Measurements from ENCODE around the gene CPZ. TPM values are rescaled to one million over a fixed set of nuclear protein-coding genes. Genes with fewer than 3 reads are reported as not detected.

Gene CPZ
- polyA plus RNA-seq, 3 donors, result not detected

DNA sequence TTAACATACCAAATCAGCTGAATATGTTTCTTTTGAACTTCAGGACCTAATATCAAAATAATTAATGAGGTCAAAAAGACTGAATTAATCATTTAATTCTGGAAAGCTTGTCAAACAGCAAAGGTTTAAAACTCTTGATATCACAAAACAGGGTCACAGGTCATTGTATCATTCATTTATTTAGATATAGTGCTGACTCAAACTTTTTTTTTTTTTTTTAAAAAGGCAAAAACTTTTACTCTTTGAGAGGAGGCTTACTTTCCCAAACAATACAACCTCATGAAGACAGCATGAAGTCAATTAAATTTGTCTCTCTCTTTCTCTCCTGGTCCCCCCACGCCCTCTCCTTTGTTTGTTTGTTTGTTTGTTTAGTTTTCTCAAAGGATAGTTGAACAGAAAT is 28.0 kb upstream of the CPZ start:
- Histone ChIP-seq H3K27me3 (ENCODE audit: control insufficient read depth in 2 of 2, insufficient read depth in 2 of 2, low read length in 2 of 2) (no peaks in the 10 kb centered on the region), H3K79me2 (ENCODE audit: insufficient read depth, low read length) (no peaks in the 10 kb centered on the region), H3K9me3 (replicated peaks in 1 of 2; ENCODE audit: control insufficient read depth in 1 of 2, insufficient read depth in 1 of 2, low read length in 2 of 2) (no peaks in the 10 kb centered on the region), H3K4me1 (ENCODE audit: control insufficient read depth in 1 of 2, insufficient read depth in 2 of 2, low read length in 2 of 2) (no peaks in the 10 kb centered on the region), H2AFZ (ENCODE audit: insufficient read depth, low read depth, low read length, poor library complexity, severe bottlenecking) (no peak overlapping the region), H3K4me2 (replicated peaks; ENCODE audit: extremely low read depth, low read length, poor library complexity, severe bottlenecking) (no peak overlapping the region), H3K4me3 (replicated peaks in 1 of 3; ENCODE audit: low read depth in 2 of 3, low read length in 3 of 3) (no peak overlapping the region), H4K20me1 (ENCODE audit: insufficient read depth, low read length) (no peaks in the 10 kb centered on the region), H3K36me3 (replicated peaks in 1 of 2; ENCODE audit: control insufficient read depth in 1 of 2, insufficient read depth in 2 of 2, low read length in 2 of 2) (no peaks in the 10 kb centered on the region), H3K9ac (ENCODE audit: insufficient read depth, low read length, poor library complexity, severe bottlenecking) (no peak overlapping the region), H3K27ac (ENCODE audit: low read depth in 1 of 2, low read length in 2 of 2) (no peak overlapping the region)
- intact Hi-C loops (cut with micrococcal nuclease), result no loop called here
- DNase-seq, result no peak
- TF ChIP-seq CTCF (IDR thresholded peaks at IDR 0.05), result no peak
- Mint-ChIP-seq H3K9me3 (peaks cover 0 to 2% (median 0%) of the 10 kb centered on the region in 7 donors), H3K27me3 (ENCODE audit: low read depth in 3 of 3) (peaks cover 0 to 15% (median 2%) of the 10 kb centered on the region in 3 donors), H3K36me3 (no peaks in the 10 kb centered on the region), H3K27ac (no peak overlapping the region), H3K4me3 (no peak overlapping the region), H3K4me1 (no peaks in the 10 kb centered on the region)
- WGBS (ENCODE audit: insufficient coverage), result no CpG with 5 or more reads among the region's 1 CpG

GRCh38 chr4:8568068-8568668 is 24.4 kb upstream of the CPZ start:
- H4K20me1 ChIP-seq (ENCODE audit: insufficient read depth, low read length), result no peaks in the 10 kb centered on the region
- peaks cover 1 to 15% (median 2%) of the 10 kb centered on the region in 3 donors for H3K27me3 Mint-ChIP-seq (ENCODE audit: low read depth in 3 of 3)
- H3K4me3 Mint-ChIP-seq, result no peak overlapping the region
- 80% methylated on average over 4 of the region's 5 CpGs for WGBS (ENCODE audit: insufficient coverage)
- H3K36me3 Mint-ChIP-seq, result no peaks in the 10 kb centered on the region
- H2AFZ ChIP-seq (ENCODE audit: insufficient read depth, low read depth, low read length, poor library complexity, severe bottlenecking), result no peak overlapping the region
- H3K4me3 ChIP-seq (replicated peaks in 1 of 3; ENCODE audit: low read depth in 2 of 3, low read length in 3 of 3), result no peak overlapping the region
- no peaks in the 10 kb centered on the region for H3K9me3 Mint-ChIP-seq
- H3K4me1 ChIP-seq (ENCODE audit: control insufficient read depth in 1 of 2, insufficient read depth in 2 of 2, low read length in 2 of 2), result no peaks in the 10 kb centered on the region
- H3K4me2 ChIP-seq (replicated peaks; ENCODE audit: extremely low read depth, low read length, poor library complexity, severe bottlenecking), result no peak overlapping the region
- TF ChIP-seq CTCF (IDR thresholded peaks at IDR 0.05), result no peak
- no peaks in the 10 kb centered on the region for H3K9me3 ChIP-seq (replicated peaks in 1 of 2; ENCODE audit: control insufficient read depth in 1 of 2, insufficient read depth in 1 of 2, low read length in 2 of 2)
- H3K27ac Mint-ChIP-seq, result no peak overlapping the region
- H3K27ac ChIP-seq (ENCODE audit: low read depth in 1 of 2, low read length in 2 of 2), result no peak overlapping the region
- H3K9ac ChIP-seq (ENCODE audit: insufficient read depth, low read length, poor library complexity, severe bottlenecking), result no peak overlapping the region
- no peaks in the 10 kb centered on the region for H3K27me3 ChIP-seq (ENCODE audit: control insufficient read depth in 2 of 2, insufficient read depth in 2 of 2, low read length in 2 of 2)
- no peaks in the 10 kb centered on the region for H3K79me2 ChIP-seq (ENCODE audit: insufficient read depth, low read length)
- no peaks in the 10 kb centered on the region for H3K4me1 Mint-ChIP-seq
- no peak for DNase-seq
- intact Hi-C loops (cut with micrococcal nuclease), result no loop called here
- no peaks in the 10 kb centered on the region for H3K36me3 ChIP-seq (replicated peaks in 1 of 2; ENCODE audit: control insufficient read depth in 1 of 2, insufficient read depth in 2 of 2, low read length in 2 of 2)
